Measurements from ENCODE around the gene OR51A2. TPM values are rescaled to one million over a fixed set of nuclear protein-coding genes. Genes with fewer than 3 reads are reported as not detected.

The OR51A2 gene
- total RNA-seq, 1 experiment from 2014 or later = not detected

DNA sequence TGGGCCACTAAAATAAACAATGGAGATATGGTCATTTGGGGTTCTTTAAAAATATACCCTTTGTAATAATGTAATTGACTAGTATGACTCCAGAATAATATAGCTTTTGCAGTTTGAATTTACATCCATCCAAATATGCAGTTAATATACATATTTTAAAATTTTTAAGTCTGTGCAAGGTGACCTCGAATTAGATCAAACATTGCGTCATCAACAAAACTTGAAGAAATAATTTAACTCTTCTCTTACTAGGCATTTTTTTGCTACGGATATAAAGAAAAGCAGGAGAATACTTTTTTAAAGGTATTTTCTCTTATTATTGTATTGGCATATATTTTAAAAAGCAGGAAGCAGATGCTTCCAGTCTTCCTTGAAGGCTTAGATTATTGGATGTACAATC, 18.8 kb downstream of the OR51A2 start:
- ATAC-seq (no peak), DNase-seq (ENCODE audit: low read depth, low spot score) (no peak)
- Histone ChIP-seq H3K27me3 (ENCODE audit: control insufficient read depth, insufficient read depth, low read length) (no peaks in the 10 kb centered on the region), H3K4me1 (ENCODE audit: control insufficient read depth, insufficient read depth, low read length) (no peaks in the 10 kb centered on the region), H3K9me3 (ENCODE audit: control insufficient read depth, insufficient read depth, low read depth, low read length) (no peaks in the 10 kb centered on the region), H3K27ac (ENCODE audit: low read length) (no peak overlapping the region), H3K4me3 (ENCODE audit: low read depth in 2 of 2, low read length in 2 of 2) (no peak overlapping the region), H3K36me3 (ENCODE audit: control insufficient read depth, insufficient read depth, low read length) (no peaks in the 10 kb centered on the region)
- TF ChIP-seq POLR2AphosphoS5 (IDR thresholded peaks at IDR 0.05; ENCODE audit: low read depth, low read length) (no peak), TCF7L2 (IDR thresholded peaks at IDR 0.05; ENCODE audit: low read depth, low read length) (no peak), SIN3A (IDR thresholded peaks at IDR 0.05; ENCODE audit: borderline replicate concordance, insufficient read depth, low read depth, low read length) (no peak)
- TF ChIP-seq, protein P1, sequence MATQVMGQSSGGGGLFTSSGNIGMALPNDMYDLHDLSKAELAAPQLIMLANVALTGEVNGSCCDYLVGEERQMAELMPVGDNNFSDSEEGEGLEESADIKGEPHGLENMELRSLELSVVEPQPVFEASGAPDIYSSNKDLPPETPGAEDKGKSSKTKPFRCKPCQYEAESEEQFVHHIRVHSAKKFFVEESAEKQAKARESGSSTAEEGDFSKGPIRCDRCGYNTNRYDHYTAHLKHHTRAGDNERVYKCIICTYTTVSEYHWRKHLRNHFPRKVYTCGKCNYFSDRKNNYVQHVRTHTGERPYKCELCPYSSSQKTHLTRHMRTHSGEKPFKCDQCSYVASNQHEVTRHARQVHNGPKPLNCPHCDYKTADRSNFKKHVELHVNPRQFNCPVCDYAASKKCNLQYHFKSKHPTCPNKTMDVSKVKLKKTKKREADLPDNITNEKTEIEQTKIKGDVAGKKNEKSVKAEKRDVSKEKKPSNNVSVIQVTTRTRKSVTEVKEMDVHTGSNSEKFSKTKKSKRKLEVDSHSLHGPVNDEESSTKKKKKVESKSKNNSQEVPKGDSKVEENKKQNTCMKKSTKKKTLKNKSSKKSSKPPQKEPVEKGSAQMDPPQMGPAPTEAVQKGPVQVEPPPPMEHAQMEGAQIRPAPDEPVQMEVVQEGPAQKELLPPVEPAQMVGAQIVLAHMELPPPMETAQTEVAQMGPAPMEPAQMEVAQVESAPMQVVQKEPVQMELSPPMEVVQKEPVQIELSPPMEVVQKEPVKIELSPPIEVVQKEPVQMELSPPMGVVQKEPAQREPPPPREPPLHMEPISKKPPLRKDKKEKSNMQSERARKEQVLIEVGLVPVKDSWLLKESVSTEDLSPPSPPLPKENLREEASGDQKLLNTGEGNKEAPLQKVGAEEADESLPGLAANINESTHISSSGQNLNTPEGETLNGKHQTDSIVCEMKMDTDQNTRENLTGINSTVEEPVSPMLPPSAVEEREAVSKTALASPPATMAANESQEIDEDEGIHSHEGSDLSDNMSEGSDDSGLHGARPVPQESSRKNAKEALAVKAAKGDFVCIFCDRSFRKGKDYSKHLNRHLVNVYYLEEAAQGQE (IDR thresholded peaks at IDR 0.05; ENCODE audit: insufficient read depth in 1 of 2, low read depth in 2 of 2, low read length in 1 of 2) = no peak
- TF ChIP-seq, protein P2, sequence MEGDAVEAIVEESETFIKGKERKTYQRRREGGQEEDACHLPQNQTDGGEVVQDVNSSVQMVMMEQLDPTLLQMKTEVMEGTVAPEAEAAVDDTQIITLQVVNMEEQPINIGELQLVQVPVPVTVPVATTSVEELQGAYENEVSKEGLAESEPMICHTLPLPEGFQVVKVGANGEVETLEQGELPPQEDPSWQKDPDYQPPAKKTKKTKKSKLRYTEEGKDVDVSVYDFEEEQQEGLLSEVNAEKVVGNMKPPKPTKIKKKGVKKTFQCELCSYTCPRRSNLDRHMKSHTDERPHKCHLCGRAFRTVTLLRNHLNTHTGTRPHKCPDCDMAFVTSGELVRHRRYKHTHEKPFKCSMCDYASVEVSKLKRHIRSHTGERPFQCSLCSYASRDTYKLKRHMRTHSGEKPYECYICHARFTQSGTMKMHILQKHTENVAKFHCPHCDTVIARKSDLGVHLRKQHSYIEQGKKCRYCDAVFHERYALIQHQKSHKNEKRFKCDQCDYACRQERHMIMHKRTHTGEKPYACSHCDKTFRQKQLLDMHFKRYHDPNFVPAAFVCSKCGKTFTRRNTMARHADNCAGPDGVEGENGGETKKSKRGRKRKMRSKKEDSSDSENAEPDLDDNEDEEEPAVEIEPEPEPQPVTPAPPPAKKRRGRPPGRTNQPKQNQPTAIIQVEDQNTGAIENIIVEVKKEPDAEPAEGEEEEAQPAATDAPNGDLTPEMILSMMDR (IDR thresholded peaks at IDR 0.05) = no peak
- no TSS peak for BruUV-seq (replicated peaks)
- ChIA-PET CTCF (no interaction called here), POLR2A (no interaction called here)
- in situ Hi-C loops (cut with HindIII; ENCODE audit: low pct_unique_long_range_greater_than_20kb, low sequenced_read_pairs) = no loop called here
- intact Hi-C loops (cut with micrococcal nuclease; ENCODE audit: unreplicated experiment) = no loop called here

GRCh38 chr11:4932751-4933150, 22.8 kb downstream of the OR51A2 start:
- Histone ChIP-seq H3K27ac (ENCODE audit: low read length) (no peak overlapping the region), H3K4me1 (ENCODE audit: control insufficient read depth, insufficient read depth, low read length) (no peaks in the 10 kb centered on the region), H3K9me3 (ENCODE audit: control insufficient read depth, insufficient read depth, low read depth, low read length) (no peaks in the 10 kb centered on the region), H3K27me3 (ENCODE audit: control insufficient read depth, insufficient read depth, low read length) (no peaks in the 10 kb centered on the region), H3K4me3 (ENCODE audit: low read depth in 2 of 2, low read length in 2 of 2) (no peak overlapping the region), H3K36me3 (ENCODE audit: control insufficient read depth, insufficient read depth, low read length) (no peaks in the 10 kb centered on the region)
- DNase-seq (ENCODE audit: low read depth, low spot score) (no peak), ATAC-seq (no peak)
- no TSS peak for BruUV-seq (replicated peaks)
- CTCF ChIA-PET = no interaction called here
- TF ChIP-seq, protein P2 (IDR thresholded peaks at IDR 0.05) = no peak
- TF ChIP-seq, protein P1 (IDR thresholded peaks at IDR 0.05; ENCODE audit: insufficient read depth in 1 of 2, low read depth in 2 of 2, low read length in 1 of 2) = no peak
- TF ChIP-seq POLR2AphosphoS5 (IDR thresholded peaks at IDR 0.05; ENCODE audit: low read depth, low read length) (no peak), SIN3A (IDR thresholded peaks at IDR 0.05; ENCODE audit: borderline replicate concordance, insufficient read depth, low read depth, low read length) (no peak), TCF7L2 (IDR thresholded peaks at IDR 0.05; ENCODE audit: low read depth, low read length) (no peak)
- in situ Hi-C loops (cut with HindIII; ENCODE audit: low pct_unique_long_range_greater_than_20kb, low sequenced_read_pairs) = no loop called here
- intact Hi-C loops (cut with micrococcal nuclease; ENCODE audit: unreplicated experiment) = no loop called here
- POLR2A ChIA-PET = no interaction called here
